Activated CD8-positive, alpha-beta memory T cell treated with anti-CD3 and anti-CD28 coated beads, Interleukin-2, amount 50 U/mL, for 4 hours (primary cell): ENCODE data around the gene RIN2.
"Not testable (repeated sequence)": the region's sequence is repeated elsewhere in the genome, so short reads cannot be mapped to it uniquely, and the experiment has no call there.

Source experiments
- DNase-seq: peaks from one replicate; pipeline ENCODE4 v3.0.0-alpha.2; 2020

RIN2 gene

GRCh38 chr20:19740512-19740911 is 17.5 kb upstream of the RIN2 start:
- no peak for DNase-seq

GRCh38 chr20:19741924-19742323 is 16.1 kb upstream of the RIN2 start:
- DNase-seq = no peak

GRCh38 chr20:19742974-19743639 is 15.0 kb upstream of the RIN2 start:
- DNase-seq = no peak

- no peak for DNase-seq
These were observed 14.4 kb upstream of the RIN2 start for GRCh38 chr20:19743640-19743995.

GRCh38 chr20:19745106-19745505 is 13.0 kb upstream of the RIN2 start:
- no peak for DNase-seq

GRCh38 chr20:19745584-19745983 is 12.5 kb upstream of the RIN2 start:
- DNase-seq = no peak

- DNase-seq = no peak
These were observed 11.7 kb upstream of the RIN2 start for GRCh38 chr20:19746396-19746795.

- DNase-seq = no peak
These were observed 10.2 kb upstream of the RIN2 start for GRCh38 chr20:19747903-19748302.

GRCh38 chr20:19748681-19749080 is 9.4 kb upstream of the RIN2 start:
- no peak for DNase-seq

- DNase-seq = no peak
These were observed 8.4 kb upstream of the RIN2 start for GRCh38 chr20:19749618-19750071.

GRCh38 chr20:19750101-19750606 is 7.9 kb upstream of the RIN2 start:
- no peak for DNase-seq

- DNase-seq = no peak
These were observed 7.0 kb upstream of the RIN2 start for GRCh38 chr20:19750907-19751636.

- not testable (repeated sequence) for DNase-seq
These were observed 3.9 kb upstream of the RIN2 start for GRCh38 chr20:19754201-19754600.

GRCh38 chr20:19756761-19757486 is 1.1 kb upstream of the RIN2 start:
- no peak for DNase-seq

GRCh38 chr20:19757487-19758132 is 448 bp upstream of the RIN2 start:
- no peak for DNase-seq

GRCh38 chr20:19758501-19759331 is 658 bp downstream of the RIN2 start:
- no peak for DNase-seq

GRCh38 chr20:19760371-19760721 is 2.3 kb downstream of the RIN2 start:
- no peak for DNase-seq

- DNase-seq = no peak
These were observed 3.3 kb downstream of the RIN2 start for GRCh38 chr20:19761326-19761725.

- DNase-seq = no peak
These were observed 3.8 kb downstream of the RIN2 start for GRCh38 chr20:19761841-19762240.

- no peak for DNase-seq
These were observed 6.1 kb downstream of the RIN2 start for GRCh38 chr20:19764207-19764606.

- DNase-seq = no peak
These were observed 7.2 kb downstream of the RIN2 start for GRCh38 chr20:19765266-19765665.

- no peak for DNase-seq
These were observed 7.9 kb downstream of the RIN2 start for GRCh38 chr20:19765913-19766312.
